Tibial nerve (tissue), 4 donors: ENCODE data around the gene PRRC2B.

ENCODE experiments used
- CTCF ChIP-seq, 5 experiments: fragments of 200-600 bp in 3 of 5; fragments of 450-650 bp in 2 of 5; sonication (generic) in 3 of 5; IDR thresholded peaks; one replicate each; pipeline ENCODE4 v1.5.1; 2016 to 2019; ENCODE audit warnings: antibody characterized with exemption in 5 of 5, mild to moderate bottlenecking in 3 of 5, moderate library complexity in 2 of 5
- EP300 ChIP-seq, 2 donors: sonication (generic); formaldehyde crosslinking; IDR thresholded peaks; one replicate each; pipeline ENCODE4 v1.6.1; 2017; ENCODE audit warnings: antibody characterized with exemption in 2 of 2, mild to moderate bottlenecking in 1 of 2
- POLR2A ChIP-seq, 2 donors: fragments of 450-650 bp; IDR thresholded peaks; one replicate each; pipeline ENCODE4 v1.6.1; 2017; ENCODE audit warnings: antibody characterized with exemption in 2 of 2, mild to moderate bottlenecking in 2 of 2, moderate library complexity in 2 of 2

- TF ChIP-seq CTCF (IDR thresholded peaks at IDR 0.05) (no peak), POLR2A (IDR thresholded peaks at IDR 0.05) (no peak), EP300 (IDR thresholded peaks at IDR 0.05) (no peak)
Observed at GRCh38 chr9:131484560-131485185, 90.8 kb downstream of the PRRC2B start.
